ENCODE results near the gene APBB2. TPM values are rescaled to one million over a fixed set of nuclear protein-coding genes. Genes with fewer than 3 reads are reported as not detected.

APBB2 gene
- total RNA-seq, 4 donors from 2014 or later, result 32.4 to 133 (median 92.1) TPM

GRCh38 chr4:41205854-41206460 is 8.4 kb downstream of the APBB2 start:
- intact Hi-C loops (cut with DNase I; ENCODE audit: low total_unique reads), result no loop called here
- no peak for DNase-seq
- Histone ChIP-seq H3K4me1 (peaks cover 0 to 7% of the 10 kb centered on the region in 2 donors), H3K36me3 (no peaks in the 10 kb centered on the region), H3K27me3 (no peaks in the 10 kb centered on the region), H3K4me3 (no peak overlapping the region), H3K27ac (peak overlapping the region in 1 of 2 donors; percentile 62), H3K9me3 (no peaks in the 10 kb centered on the region)
- TF ChIP-seq, protein P1, sequence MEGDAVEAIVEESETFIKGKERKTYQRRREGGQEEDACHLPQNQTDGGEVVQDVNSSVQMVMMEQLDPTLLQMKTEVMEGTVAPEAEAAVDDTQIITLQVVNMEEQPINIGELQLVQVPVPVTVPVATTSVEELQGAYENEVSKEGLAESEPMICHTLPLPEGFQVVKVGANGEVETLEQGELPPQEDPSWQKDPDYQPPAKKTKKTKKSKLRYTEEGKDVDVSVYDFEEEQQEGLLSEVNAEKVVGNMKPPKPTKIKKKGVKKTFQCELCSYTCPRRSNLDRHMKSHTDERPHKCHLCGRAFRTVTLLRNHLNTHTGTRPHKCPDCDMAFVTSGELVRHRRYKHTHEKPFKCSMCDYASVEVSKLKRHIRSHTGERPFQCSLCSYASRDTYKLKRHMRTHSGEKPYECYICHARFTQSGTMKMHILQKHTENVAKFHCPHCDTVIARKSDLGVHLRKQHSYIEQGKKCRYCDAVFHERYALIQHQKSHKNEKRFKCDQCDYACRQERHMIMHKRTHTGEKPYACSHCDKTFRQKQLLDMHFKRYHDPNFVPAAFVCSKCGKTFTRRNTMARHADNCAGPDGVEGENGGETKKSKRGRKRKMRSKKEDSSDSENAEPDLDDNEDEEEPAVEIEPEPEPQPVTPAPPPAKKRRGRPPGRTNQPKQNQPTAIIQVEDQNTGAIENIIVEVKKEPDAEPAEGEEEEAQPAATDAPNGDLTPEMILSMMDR (IDR thresholded peaks at IDR 0.05), result no peak
- TF ChIP-seq POLR2A (IDR thresholded peaks at IDR 0.05), result no peak

DNA sequence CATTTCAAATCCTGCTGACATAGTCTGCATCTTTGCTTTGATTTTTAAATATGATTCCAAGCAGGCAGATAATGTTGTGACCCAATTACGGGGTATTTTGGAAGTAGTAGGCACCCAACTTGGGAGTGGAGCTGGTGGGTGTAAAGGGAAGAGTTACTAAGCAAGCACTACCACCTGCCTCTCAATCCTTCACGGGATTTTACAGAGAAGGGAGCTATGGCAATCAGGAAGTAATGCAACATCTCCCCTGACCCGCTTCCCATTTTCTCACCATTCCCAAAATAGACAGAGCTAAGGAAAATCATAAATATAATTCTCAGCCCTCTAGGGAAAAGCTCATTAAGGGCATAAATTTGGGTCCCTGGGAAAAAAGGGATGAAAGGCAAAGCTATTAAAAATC is 9.2 kb downstream of the APBB2 start:
- H3K27ac ChIP-seq, result peak overlapping the region; percentile 45 to 62
- H3K4me3 ChIP-seq, result no peak overlapping the region
- H3K4me1 ChIP-seq, result peaks cover 0 to 7% of the 10 kb centered on the region in 2 donors
- H3K36me3 ChIP-seq, result no peaks in the 10 kb centered on the region
- no peaks in the 10 kb centered on the region for H3K9me3 ChIP-seq
- DNase-seq, result no peak
- intact Hi-C loops (cut with DNase I; ENCODE audit: low total_unique reads), result no loop called here
- H3K27me3 ChIP-seq, result no peaks in the 10 kb centered on the region
- TF ChIP-seq, protein P1 (IDR thresholded peaks at IDR 0.05), result no peak
- no peak for TF ChIP-seq POLR2A (IDR thresholded peaks at IDR 0.05)

- H3K27ac ChIP-seq, result peak overlapping the region; percentile 45 to 62
- H3K9me3 ChIP-seq, result no peaks in the 10 kb centered on the region
- no peak for TF ChIP-seq POLR2A (IDR thresholded peaks at IDR 0.05)
- TF ChIP-seq, protein P1 (IDR thresholded peaks at IDR 0.05), result no peak
- no peak overlapping the region for H3K4me3 ChIP-seq
- H3K27me3 ChIP-seq, result no peaks in the 10 kb centered on the region
- no peaks in the 10 kb centered on the region for H3K36me3 ChIP-seq
- H3K4me1 ChIP-seq, result peaks cover 0 to 7% of the 10 kb centered on the region in 2 donors
- DNase-seq, result peak; percentile 29 to 31
- intact Hi-C loops (cut with DNase I; ENCODE audit: low total_unique reads), result no loop called here
Observed at GRCh38 chr4:41204400-41204978, 9.9 kb downstream of the APBB2 start.

GRCh38 chr4:41203841-41204240 is 10.5 kb downstream of the APBB2 start:
- intact Hi-C loops (cut with DNase I; ENCODE audit: low total_unique reads), result no loop called here
- TF ChIP-seq POLR2A (IDR thresholded peaks at IDR 0.05), result no peak
- TF ChIP-seq, protein P1 (IDR thresholded peaks at IDR 0.05), result no peak
- Histone ChIP-seq H3K27me3 (no peaks in the 10 kb centered on the region), H3K4me1 (peaks cover 0 to 7% of the 10 kb centered on the region in 2 donors), H3K9me3 (no peaks in the 10 kb centered on the region), H3K27ac (peak overlapping the region; percentile 45 to 62), H3K4me3 (no peak overlapping the region), H3K36me3 (no peaks in the 10 kb centered on the region)
- DNase-seq, result no peak

- Histone ChIP-seq H3K36me3 (no peaks in the 10 kb centered on the region), H3K4me1 (peaks cover 0 to 7% of the 10 kb centered on the region in 2 donors), H3K9me3 (no peaks in the 10 kb centered on the region), H3K4me3 (no peak overlapping the region), H3K27me3 (no peaks in the 10 kb centered on the region), H3K27ac (peak overlapping the region; percentile 45 to 62)
- no peak for DNase-seq
- TF ChIP-seq POLR2A (IDR thresholded peaks at IDR 0.05), result no peak
- TF ChIP-seq, protein P1 (IDR thresholded peaks at IDR 0.05), result no peak
- intact Hi-C loops (cut with DNase I; ENCODE audit: low total_unique reads), result no loop called here
Observed at GRCh38 chr4:41202820-41203568, 11.3 kb downstream of the APBB2 start.
